Omental fat pad (tissue), 4 donors: ENCODE data around the gene PDGFRA. TPM values are rescaled to one million over a fixed set of nuclear protein-coding genes. Genes with fewer than 3 reads are reported as not detected.

Source experiments
- ATAC-seq: fragments of 150-250 bp; one replicate; pipeline ENCODE4 v1.9.1; 2016; ENCODE audit warnings: mild to moderate bottlenecking, moderate library complexity; ENCODE audit not compliant: low FRiP score
- DNase-seq: peaks from one replicate; pipeline ENCODE4 v3.0.0-alpha.2; 2019; ENCODE audit warnings: low spot score
- CTCF ChIP-seq, 3 donors: fragments of 450-650 bp; IDR thresholded peaks; one replicate each; pipeline ENCODE4 v1.5.1; 2016 to 2017; ENCODE audit warnings: antibody characterized with exemption in 3 of 3, mild to moderate bottlenecking in 3 of 3, moderate library complexity in 2 of 3
- total RNA-seq, 4 donors: library from RNA; depleted of rRNA; stranded (reverse); fragments of >200 nt; gene quantifications; one replicate each; pipeline ENCODE4 v1.1.0, GENCODE V29; 2016

Gene PDGFRA
- total RNA-seq, 4 donors from 2014 or later = 135 to 272 (median 163) TPM

GRCh38 chr4:54192811-54193210 is 36.3 kb upstream of the PDGFRA start:
- no peak for TF ChIP-seq CTCF (IDR thresholded peaks at IDR 0.05)
- no peak for ATAC-seq
- no peak for DNase-seq

- TF ChIP-seq CTCF (IDR thresholded peaks at IDR 0.05) = no peak
- ATAC-seq (no peak), DNase-seq (no peak)
These were observed 31.2 kb upstream of the PDGFRA start for GRCh38 chr4:54197926-54198325.

- ATAC-seq = no peak
- DNase-seq = no peak
- TF ChIP-seq CTCF (IDR thresholded peaks at IDR 0.05) = no peak
These were observed 29.2 kb upstream of the PDGFRA start for GRCh38 chr4:54199919-54200318.

- no peak for ATAC-seq
- no peak for DNase-seq
- no peak for TF ChIP-seq CTCF (IDR thresholded peaks at IDR 0.05)
These were observed 19.5 kb upstream of the PDGFRA start for GRCh38 chr4:54209617-54210016.

GRCh38 chr4:54213001-54213400 is 16.1 kb upstream of the PDGFRA start:
- DNase-seq (no peak), ATAC-seq (no peak)
- no peak for TF ChIP-seq CTCF (IDR thresholded peaks at IDR 0.05)

- TF ChIP-seq CTCF (IDR thresholded peaks at IDR 0.05) = no peak
- DNase-seq = no peak
- ATAC-seq = no peak
These were observed 15.3 kb upstream of the PDGFRA start for GRCh38 chr4:54213761-54214160.

GRCh38 chr4:54215379-54216077 is 13.6 kb upstream of the PDGFRA start:
- ATAC-seq (no peak), DNase-seq (no peak)
- no peak for TF ChIP-seq CTCF (IDR thresholded peaks at IDR 0.05)
